HG03521 (cell line): ENCODE results near the gene KCTD12.
"Not testable (repeated sequence)": the region's sequence is repeated elsewhere in the genome, so short reads cannot be mapped to it uniquely, and the experiment has no call there.

Experiments
- ATAC-seq: cut with Tn5 transposase; IDR thresholded peaks from one replicate; pipeline ENCODE4 v1.9.1; 2021; ENCODE audit warnings: mild to moderate bottlenecking, moderate library complexity; ENCODE audit not compliant: unreplicated experiment

KCTD12 gene

GRCh38 chr13:76886292-76887075 lies at the start of gene KCTD12:
KCTD12 (minus strand) TSS chr13:76886405; CDS start chr13:76886148, 257 bp downstream.
- peak; percentile 68 for ATAC-seq

DNA sequence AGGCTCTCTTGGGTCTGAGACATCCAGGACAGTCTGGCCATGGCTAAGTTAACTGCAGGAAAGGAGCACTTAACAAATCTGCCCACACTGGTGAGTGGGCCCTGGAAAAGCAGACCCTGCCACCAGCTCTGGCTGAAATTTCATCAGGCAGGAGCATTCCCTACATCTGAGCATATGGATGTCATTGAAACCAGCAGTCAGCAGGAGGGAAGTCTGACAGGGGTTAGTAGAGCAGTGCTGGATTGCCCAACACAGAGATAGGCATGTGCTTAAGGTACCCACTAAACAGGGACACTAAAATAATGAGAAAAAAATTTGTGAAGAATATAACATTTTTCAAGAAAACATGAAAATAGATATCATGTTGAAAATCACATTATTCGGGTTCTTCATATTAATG lies 48.5 kb upstream of the KCTD12 start:
- no peak for ATAC-seq

GRCh38 chr13:76932076-76932475 lies 45.9 kb upstream of the KCTD12 start:
- ATAC-seq: no peak

DNA sequence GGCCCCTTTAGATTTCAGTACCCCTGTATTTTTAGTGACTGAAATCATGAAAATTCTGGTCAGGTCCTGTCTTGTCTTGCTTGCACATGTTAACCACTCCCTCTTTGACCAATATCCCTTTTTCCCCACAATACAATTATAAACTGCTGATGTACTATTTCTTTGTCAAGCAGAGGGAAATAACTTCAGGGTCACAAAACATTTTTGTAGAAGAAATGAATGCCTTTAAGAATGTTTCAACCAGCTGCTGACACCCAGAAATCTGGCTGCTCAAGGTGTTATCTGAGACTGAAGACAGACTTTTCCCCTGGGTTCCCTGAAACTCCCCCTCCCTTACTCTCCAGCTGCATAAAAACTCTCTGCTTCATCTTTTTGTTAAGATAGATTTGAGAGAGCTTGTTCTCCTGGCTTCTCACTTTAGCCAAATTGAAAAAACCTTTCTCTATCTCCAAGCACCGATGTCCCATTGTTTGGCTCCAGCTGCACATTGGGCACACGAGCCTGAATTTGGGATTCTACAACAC lies 43.7 kb upstream of the KCTD12 start:
- ATAC-seq: no peak

- no peak for ATAC-seq
Measured at GRCh38 chr13:76929320-76929719, 43.1 kb upstream of the KCTD12 start.

GRCh38 chr13:76928456-76928855 lies 42.3 kb upstream of the KCTD12 start:
- no peak for ATAC-seq

- ATAC-seq: no peak
Measured at GRCh38 chr13:76927955-76928354, 41.8 kb upstream of the KCTD12 start.

DNA sequence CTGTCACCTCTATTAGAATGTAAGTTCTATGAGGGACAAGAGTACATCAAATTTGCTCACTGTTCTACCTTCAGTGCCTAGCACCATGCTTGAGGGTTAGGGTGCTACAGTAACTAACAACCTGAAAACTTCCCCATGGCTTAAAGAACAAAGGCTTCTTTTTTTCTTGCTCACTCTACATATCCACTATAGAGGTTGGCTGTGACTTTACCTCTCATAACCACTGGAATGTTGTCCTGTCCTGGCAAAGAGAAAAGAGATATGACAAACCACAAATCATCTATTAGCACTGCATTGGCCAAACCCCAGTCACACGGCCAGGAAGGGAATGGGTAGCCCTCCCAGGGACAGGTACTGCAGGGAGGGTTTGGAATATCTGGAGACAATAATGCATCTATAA lies 38.9 kb upstream of the KCTD12 start:
- no peak for ATAC-seq

DNA sequence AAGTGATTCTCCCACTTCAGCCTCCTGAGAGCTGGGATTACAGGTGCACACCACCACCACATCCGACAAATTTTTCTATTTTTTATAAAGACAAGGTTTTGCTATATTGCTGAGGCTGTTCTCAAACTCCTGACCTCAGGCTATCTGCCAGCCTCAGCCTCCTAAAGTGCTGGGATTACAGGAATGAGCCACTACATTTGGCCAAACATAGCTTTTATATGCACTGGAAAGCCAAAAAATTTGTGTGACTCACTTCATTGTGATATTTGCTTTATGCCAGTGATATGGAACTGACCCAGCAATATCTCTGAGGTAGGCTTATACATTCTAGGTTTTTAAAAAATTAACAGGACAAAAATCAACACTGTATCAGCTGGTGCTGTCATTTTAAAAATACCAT lies 35.3 kb upstream of the KCTD12 start:
- no peak for ATAC-seq

GRCh38 chr13:76917755-76918481 lies 31.7 kb upstream of the KCTD12 start:
- ATAC-seq: not testable (repeated sequence)

DNA sequence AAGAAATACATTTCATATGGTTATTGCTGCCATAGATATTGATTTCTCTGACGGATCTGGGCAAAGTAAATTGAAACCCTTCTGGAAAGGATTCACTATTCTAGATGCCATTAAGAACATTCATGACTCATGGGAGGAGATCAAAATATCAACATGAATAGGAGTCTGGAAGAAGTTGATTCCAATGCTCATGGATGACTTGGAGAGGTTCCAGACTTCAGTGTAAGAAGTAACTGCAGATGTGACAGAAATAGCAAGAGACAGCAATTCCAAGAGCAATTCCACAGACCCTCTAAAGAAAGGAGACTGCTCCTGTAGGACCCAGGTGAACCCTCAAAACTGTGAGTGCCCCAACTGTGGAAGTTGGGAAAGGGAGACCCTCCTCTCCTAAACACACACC lies 30.9 kb upstream of the KCTD12 start:
- ATAC-seq: no peak

DNA sequence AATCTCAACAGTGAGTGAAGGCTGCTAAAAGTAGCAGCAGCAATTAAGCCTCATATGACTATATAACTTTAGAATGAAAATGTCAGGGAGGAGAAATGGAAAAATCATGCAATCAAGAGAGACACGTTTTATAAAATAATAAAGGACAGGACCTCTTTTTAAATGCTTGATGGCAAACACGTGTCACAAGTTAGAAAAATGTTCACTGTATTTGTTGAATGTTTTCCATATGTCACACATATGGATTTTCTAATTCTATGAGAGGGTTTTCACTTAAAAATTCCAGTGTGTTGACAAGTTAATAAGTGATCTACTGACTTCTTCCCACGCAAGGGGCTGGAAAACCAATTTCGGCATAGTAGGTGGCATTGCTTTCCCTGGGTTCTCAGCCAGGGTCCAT lies 27.7 kb upstream of the KCTD12 start:
- ATAC-seq: no peak

GRCh38 chr13:76912476-76912875 lies 26.3 kb upstream of the KCTD12 start:
- no peak for ATAC-seq

- no peak for ATAC-seq
Measured at GRCh38 chr13:76904507-76904906, 18.3 kb upstream of the KCTD12 start.

- ATAC-seq: peak; percentile 92
Measured at GRCh38 chr13:76903544-76904162, 17.4 kb upstream of the KCTD12 start.

DNA sequence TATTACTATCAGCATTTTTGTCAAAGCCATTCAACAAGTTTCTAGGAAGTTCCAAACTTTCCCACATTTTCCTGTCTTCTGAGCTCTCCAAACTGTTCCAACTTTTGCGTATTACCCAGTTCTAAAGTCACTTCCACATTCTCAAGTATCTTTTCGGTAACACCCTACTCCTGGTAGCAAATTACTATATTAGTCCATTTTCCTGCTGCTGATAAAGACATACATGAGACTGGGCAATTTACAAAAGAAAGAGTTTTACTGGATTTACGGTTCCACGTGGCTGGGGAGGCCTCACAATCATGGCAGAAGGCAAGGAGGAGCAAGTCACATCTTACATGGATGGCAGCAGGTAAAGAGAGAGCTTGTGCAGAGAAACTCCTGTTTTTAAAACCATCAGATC lies 12.9 kb upstream of the KCTD12 start:
- not testable (repeated sequence) for ATAC-seq

GRCh38 chr13:76897171-76897570 lies 11.0 kb upstream of the KCTD12 start:
- ATAC-seq: not testable (repeated sequence)

DNA sequence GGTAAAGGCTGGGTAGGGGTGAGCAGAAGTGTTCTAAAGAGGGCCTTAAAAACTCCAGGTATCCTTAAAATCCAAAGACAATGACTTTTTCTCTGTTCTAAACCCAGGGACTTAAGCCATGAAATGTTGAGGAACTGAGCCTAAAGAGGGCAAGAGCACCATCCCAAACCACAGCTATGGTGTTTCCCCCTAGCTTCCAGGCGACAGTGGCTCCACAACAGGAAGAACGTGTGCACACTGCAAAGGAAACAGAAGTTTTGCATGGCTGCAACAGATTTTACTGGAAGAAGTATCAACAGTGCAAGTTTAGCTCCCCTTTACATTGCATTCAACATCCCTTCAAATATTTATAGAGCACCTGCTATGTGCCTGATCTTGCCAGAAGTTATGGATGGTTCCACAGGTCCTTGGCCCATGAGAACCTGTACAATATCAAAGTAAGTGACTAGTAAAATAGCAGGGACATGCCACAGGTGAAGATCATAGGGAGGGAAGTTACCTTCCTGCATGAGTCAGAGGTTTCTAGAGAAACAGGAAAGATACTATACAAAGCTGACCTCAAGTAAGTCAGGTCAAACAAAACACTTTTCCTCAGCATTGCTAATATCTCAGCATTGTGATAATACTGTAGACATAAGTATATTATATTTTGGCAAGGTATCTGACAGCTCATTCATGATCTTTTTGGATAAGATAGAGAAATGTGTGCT lies 8.4 kb upstream of the KCTD12 start:
- ATAC-seq: no peak

DNA sequence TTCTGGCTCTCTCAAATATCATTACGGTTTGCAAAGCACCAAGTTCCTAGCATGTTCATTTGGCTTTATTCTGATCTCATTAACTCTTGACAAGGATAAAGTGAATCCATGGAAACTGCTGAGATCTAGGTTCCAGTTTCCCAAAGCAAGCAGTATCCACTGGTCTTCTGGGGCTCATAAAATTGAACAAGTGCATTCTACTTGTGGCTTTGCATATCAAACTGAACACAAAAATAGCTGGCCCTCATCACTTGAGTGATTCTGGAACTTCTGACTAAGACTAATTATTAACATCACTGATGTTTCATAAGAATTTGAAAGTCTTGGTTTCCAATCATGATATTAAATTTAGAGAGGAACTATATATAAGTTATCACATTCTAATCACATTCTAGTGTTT lies 6.3 kb upstream of the KCTD12 start:
- ATAC-seq: no peak

DNA sequence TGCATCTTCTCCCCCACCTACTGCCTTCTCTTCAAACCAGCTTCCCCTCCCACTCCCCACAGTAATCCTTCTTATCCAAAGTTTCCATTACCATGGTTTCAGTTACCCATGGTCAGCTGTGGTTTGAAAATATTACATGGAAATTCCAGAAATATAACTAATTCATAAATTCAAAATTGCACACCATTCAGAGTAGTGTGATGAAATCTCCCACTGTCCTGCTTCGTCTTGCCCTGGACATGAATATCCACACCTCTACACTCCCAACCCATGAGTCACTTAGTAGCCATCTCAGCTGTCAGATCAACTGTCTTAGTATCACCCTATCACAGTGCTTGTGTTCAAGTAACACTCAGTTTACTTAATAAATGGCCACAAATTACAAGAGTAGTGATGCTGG lies 3.8 kb upstream of the KCTD12 start:
- ATAC-seq: no peak

GRCh38 chr13:76889254-76889653 lies 3.0 kb upstream of the KCTD12 start:
- ATAC-seq: no peak
